ENCODE data around the gene CNTNAP2.

DNA sequence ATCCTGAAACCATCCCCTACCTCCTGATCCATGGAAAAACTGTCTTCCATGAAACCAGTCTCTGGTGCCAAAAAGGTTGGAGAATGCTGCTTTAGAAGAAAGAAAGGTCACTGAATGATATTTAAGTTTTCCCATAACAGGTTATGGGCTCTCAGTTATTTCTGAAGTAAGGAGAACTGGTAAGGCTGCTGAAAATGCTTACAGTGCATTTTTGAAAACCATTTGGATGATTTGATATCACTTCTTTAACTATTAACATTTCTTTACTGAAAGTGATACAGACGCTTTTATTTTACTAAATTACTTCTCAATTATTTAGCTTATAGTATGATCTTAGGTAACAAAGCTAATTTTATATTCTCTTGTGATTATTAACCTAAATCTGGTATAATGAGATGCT is 1379.6 kb downstream of the CNTNAP2 start:
- TF ChIP-seq, protein P1, sequence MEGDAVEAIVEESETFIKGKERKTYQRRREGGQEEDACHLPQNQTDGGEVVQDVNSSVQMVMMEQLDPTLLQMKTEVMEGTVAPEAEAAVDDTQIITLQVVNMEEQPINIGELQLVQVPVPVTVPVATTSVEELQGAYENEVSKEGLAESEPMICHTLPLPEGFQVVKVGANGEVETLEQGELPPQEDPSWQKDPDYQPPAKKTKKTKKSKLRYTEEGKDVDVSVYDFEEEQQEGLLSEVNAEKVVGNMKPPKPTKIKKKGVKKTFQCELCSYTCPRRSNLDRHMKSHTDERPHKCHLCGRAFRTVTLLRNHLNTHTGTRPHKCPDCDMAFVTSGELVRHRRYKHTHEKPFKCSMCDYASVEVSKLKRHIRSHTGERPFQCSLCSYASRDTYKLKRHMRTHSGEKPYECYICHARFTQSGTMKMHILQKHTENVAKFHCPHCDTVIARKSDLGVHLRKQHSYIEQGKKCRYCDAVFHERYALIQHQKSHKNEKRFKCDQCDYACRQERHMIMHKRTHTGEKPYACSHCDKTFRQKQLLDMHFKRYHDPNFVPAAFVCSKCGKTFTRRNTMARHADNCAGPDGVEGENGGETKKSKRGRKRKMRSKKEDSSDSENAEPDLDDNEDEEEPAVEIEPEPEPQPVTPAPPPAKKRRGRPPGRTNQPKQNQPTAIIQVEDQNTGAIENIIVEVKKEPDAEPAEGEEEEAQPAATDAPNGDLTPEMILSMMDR (IDR thresholded peaks at IDR 0.05; ENCODE audit: borderline replicate concordance, extremely low read depth, low read length, poor library complexity, severe bottlenecking): no peak
- no peak for TF ChIP-seq EZH2 (IDR thresholded peaks at IDR 0.05; ENCODE audit: borderline replicate concordance, low read depth, low read length, severe bottlenecking)
